K562 (cell line): ENCODE results near the gene RBFOX2. TPM values are rescaled to one million over a fixed set of nuclear protein-coding genes. Genes with fewer than 3 reads are reported as not detected.

Experiments used
- ATAC-seq: fragments of 200-7000 bp; cut with Tn5 transposase; 3 replicates; pipeline ENCODE4 v1.9.1; 2020; ENCODE audit warnings: moderate library complexity
- BruUV-seq: library from RNA; stranded (reverse); fragments of 400-500 nt; replicated peaks from 2 replicates; lab custom pipeline; 2021; lab: Mats Ljungman, UMichigan
- CTCF ChIA-PET: fragments of 300-600 bp; formaldehyde crosslinking; extraction: SDS; loops from one replicate; lab custom pipeline; 2021; ENCODE audit warnings: low intra/inter-chr PET ratio; lab: Yijun Ruan, JAX
- POLR2A ChIA-PET: fragments of 300-600, 350-650 bp; sonication (Branson Sonifier 250); formaldehyde crosslinking; extraction: SDS; loops from one replicate; lab custom pipeline; 2021; ENCODE audit warnings: antibody characterized with exemption, inconsistent platforms; lab: Yijun Ruan, JAX
- DNase-seq, 4 experiments: peaks; one replicate each; pipeline versions ENCODE4 v3.0.0 to v3.0.0-alpha.2; 2011 to 2018; ENCODE audit warnings: low spot score in 3 of 4, mixed read lengths in 3 of 4; ENCODE audit errors: extremely low read depth in 1 of 4
- FAIRE-seq: peaks from 2 replicates; lab custom pipeline; 2011; peaks lifted over from hg19 to GRCh38; lab: Jason Lieb, UNC
- H2AFZ ChIP-seq: 2 replicates; pipeline ENCODE4 v1.6.0; 2011; ENCODE audit warnings: low read depth, low read length, control low read depth, inconsistent platforms
- H3K27ac ChIP-seq: fragments of 200-600 bp; 3 replicates; pipeline ENCODE4 v1.8.0; 2011; ENCODE audit warnings: low read depth, mild to moderate bottlenecking, control low read depth, inconsistent platforms, low read length, moderate library complexity, mixed read lengths; ENCODE audit errors: extremely low read depth
- H3K27me3 ChIP-seq, 2 experiments: fragments of 300-600 bp in 1 of 2; 2 replicates in 1 of 2; 3 replicates in 1 of 2; pipeline versions ENCODE4 v1.6.0 to v1.8.0; 2011; ENCODE audit warnings: inconsistent platforms in 2 of 2, low read length in 2 of 2, mild to moderate bottlenecking in 1 of 2, mixed read lengths in 1 of 2, moderate library complexity in 1 of 2; ENCODE audit not compliant: control insufficient read depth in 2 of 2, insufficient read depth in 2 of 2
- H3K36me3 ChIP-seq: fragments of 300-600 bp; 3 replicates; pipeline ENCODE4 v1.8.0; 2011; ENCODE audit warnings: mild to moderate bottlenecking, low read length, inconsistent platforms; ENCODE audit not compliant: control insufficient read depth, insufficient read depth
- H3K4me1 ChIP-seq, 2 experiments: fragments of 200-600 bp in 1 of 2; replicated peaks in 1 of 2; 2 replicates in 1 of 2; 3 replicates in 1 of 2; pipeline versions ENCODE4 v1.5.1 to v1.8.0; 2011; ENCODE audit warnings: inconsistent platforms in 2 of 2, low read length in 2 of 2, mild to moderate bottlenecking in 1 of 2, mixed read lengths in 1 of 2, moderate library complexity in 1 of 2; ENCODE audit not compliant: control insufficient read depth in 2 of 2, insufficient read depth in 2 of 2
- H3K4me2 ChIP-seq: 2 replicates; pipeline ENCODE4 v1.6.1; 2011; ENCODE audit warnings: low read length, control low read depth, inconsistent platforms, mixed read lengths; ENCODE audit not compliant: insufficient read depth
- H3K4me3 ChIP-seq: fragments of 200-600 bp; sonication (generic), shearing (Covaris generic); 2 replicates; pipeline ENCODE4 v1.5.1; 2016; ENCODE audit warnings: control low read depth, inconsistent platforms
- H3K79me2 ChIP-seq: fragments of 200-600 bp; 3 replicates; pipeline ENCODE4 v1.8.0; 2011; ENCODE audit warnings: low read length, inconsistent platforms; ENCODE audit not compliant: control insufficient read depth, insufficient read depth
- H3K9ac ChIP-seq, 2 experiments: 2 replicates each; pipeline versions ENCODE4 v1.6.0 to v1.6.1; 2011; ENCODE audit warnings: low read depth in 2 of 2, low read length in 2 of 2, control low read depth in 1 of 2, inconsistent platforms in 1 of 2, mild to moderate bottlenecking in 1 of 2, mixed read lengths in 1 of 2; ENCODE audit not compliant: insufficient read depth in 1 of 2
- H3K9me1 ChIP-seq: one replicate; pipeline ENCODE4 v1.6.0; 2011; ENCODE audit warnings: inconsistent platforms, mild to moderate bottlenecking, low read length, moderate library complexity; ENCODE audit not compliant: control insufficient read depth, insufficient read depth
- H3K9me3 ChIP-seq: replicated peaks from 2 replicates; pipeline ENCODE4 v1.5.1; 2011; ENCODE audit warnings: low read depth, low read length, inconsistent platforms; ENCODE audit not compliant: control insufficient read depth, insufficient read depth
- H4K20me1 ChIP-seq: replicated peaks from 2 replicates; pipeline ENCODE4 v1.6.1; 2011; ENCODE audit warnings: low read length, inconsistent platforms, mixed read lengths; ENCODE audit not compliant: control insufficient read depth, insufficient read depth
- HIVEP1 ChIP-seq: fragments of 250-450 bp; sonication (Bioruptor Pico); IDR thresholded peaks from 2 replicates; pipeline ENCODE4 v1.4.0; 2020; ENCODE audit warnings: mild to moderate bottlenecking
- POLR2H ChIP-seq: IDR thresholded peaks from 2 replicates; pipeline ENCODE4 v1.6.1; 2016; ENCODE audit warnings: missing genetic modification characterization, low read depth, mild to moderate bottlenecking, control low read depth, missing compliant biosample characterization, moderate library complexity
- WGBS: fragments of 100-300 bp; shearing (Covaris generic); methylation state at CpG from one replicate; pipeline ENCODE4 v1.1.6; 2016; ENCODE audit warnings: low coverage, mixed read lengths; ENCODE audit not compliant: insufficient coverage; ENCODE audit errors: missing lambda C conversion rate; 5-methylcytosine and 5-hydroxymethylcytosine counted together
- in situ Hi-C: fragments of 300-500 bp; cut with MboI; formaldehyde crosslinking; loops from 4 replicates; pipeline ENCODE4 v1.15.0; 2018; ENCODE audit warnings: inconsistent platforms, mixed read lengths
- intact Hi-C: fragments of 100-400 bp; cut with micrococcal nuclease; formaldehyde crosslinking; loops from 2 replicates; pipeline ENCODE4 v1.14.2; 2022
- polyA plus RNA-seq, 8 experiments: library from polyadenylated mRNA; depleted of rRNA in 4 of 8; stranded (reverse) in 5 of 8; unstranded in 3 of 8; fragments of >200 nt; fragmentation: Nextera tagmentation in 2 of 8; fragmentation: Illumina TruSeq in 1 of 8; extraction: Ambion mirVana in 2 of 8; extraction: Trizol in 1 of 8; gene quantifications; 2 replicates each; pipeline versions ENCODE4 v1.2.1 to v1.2.3, GENCODE V29; 2011 to 2014; ENCODE audit warnings: inconsistent platforms in 1 of 8, missing spikeins in 1 of 8
- total RNA-seq, 7 experiments: library from RNA; depleted of rRNA in 6 of 7; stranded (reverse); fragments of >200 nt in 6 of 7; fragmentation: Illumina TruSeq in 2 of 7; extraction: Trizol in 2 of 7; gene quantifications; 2 replicates each; pipeline versions ENCODE4 v1.2.1 to v1.2.3, GENCODE V29; 2011 to 2021; ENCODE audit warnings: low replicate concordance in 1 of 7
- TF ChIP-seq, protein P1 (sequence below), 2 experiments: fragments of 150-350 bp in 1 of 2; IDR thresholded peaks; 2 replicates each; pipeline ENCODE4 v1.6.1; 2012 to 2016; ENCODE audit warnings: low read depth in 2 of 2, low read length in 2 of 2, mild to moderate bottlenecking in 1 of 2, moderate library complexity in 1 of 2
- TF ChIP-seq, protein P2 (sequence below): fragments of 450-650 bp; IDR thresholded peaks from 2 replicates; pipeline ENCODE4 v1.7.1; 2018; ENCODE audit warnings: mild to moderate bottlenecking, low read depth; ENCODE audit not compliant: partially characterized antibody

RBFOX2 gene
- total and polyA plus RNA-seq, 9 of the 15 experiments (the other 6 are each of a cell fraction or from before 2014, with no cell fraction given), result 5.8 to 24.8 (median 14.2) TPM

- FAIRE-seq (no peak), ATAC-seq (no peak), DNase-seq (no peak)
- H3K27ac ChIP-seq, result no peak overlapping the region
- no peaks in the 10 kb centered on the region; a peak in 2 of 5 replicates for H3K4me1 ChIP-seq
- no peak for TF ChIP-seq POLR2H (tag)
- no peak for TF ChIP-seq HIVEP1 (CRISPR knock-in tag)
- TF ChIP-seq, protein P1, sequence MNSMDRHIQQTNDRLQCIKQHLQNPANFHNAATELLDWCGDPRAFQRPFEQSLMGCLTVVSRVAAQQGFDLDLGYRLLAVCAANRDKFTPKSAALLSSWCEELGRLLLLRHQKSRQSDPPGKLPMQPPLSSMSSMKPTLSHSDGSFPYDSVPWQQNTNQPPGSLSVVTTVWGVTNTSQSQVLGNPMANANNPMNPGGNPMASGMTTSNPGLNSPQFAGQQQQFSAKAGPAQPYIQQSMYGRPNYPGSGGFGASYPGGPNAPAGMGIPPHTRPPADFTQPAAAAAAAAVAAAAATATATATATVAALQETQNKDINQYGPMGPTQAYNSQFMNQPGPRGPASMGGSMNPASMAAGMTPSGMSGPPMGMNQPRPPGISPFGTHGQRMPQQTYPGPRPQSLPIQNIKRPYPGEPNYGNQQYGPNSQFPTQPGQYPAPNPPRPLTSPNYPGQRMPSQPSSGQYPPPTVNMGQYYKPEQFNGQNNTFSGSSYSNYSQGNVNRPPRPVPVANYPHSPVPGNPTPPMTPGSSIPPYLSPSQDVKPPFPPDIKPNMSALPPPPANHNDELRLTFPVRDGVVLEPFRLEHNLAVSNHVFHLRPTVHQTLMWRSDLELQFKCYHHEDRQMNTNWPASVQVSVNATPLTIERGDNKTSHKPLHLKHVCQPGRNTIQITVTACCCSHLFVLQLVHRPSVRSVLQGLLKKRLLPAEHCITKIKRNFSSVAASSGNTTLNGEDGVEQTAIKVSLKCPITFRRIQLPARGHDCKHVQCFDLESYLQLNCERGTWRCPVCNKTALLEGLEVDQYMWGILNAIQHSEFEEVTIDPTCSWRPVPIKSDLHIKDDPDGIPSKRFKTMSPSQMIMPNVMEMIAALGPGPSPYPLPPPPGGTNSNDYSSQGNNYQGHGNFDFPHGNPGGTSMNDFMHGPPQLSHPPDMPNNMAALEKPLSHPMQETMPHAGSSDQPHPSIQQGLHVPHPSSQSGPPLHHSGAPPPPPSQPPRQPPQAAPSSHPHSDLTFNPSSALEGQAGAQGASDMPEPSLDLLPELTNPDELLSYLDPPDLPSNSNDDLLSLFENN (IDR thresholded peaks at IDR 0.05; ENCODE audit: low read depth in 2 of 2, low read length in 2 of 2), result no peak
- TF ChIP-seq, protein P2, sequence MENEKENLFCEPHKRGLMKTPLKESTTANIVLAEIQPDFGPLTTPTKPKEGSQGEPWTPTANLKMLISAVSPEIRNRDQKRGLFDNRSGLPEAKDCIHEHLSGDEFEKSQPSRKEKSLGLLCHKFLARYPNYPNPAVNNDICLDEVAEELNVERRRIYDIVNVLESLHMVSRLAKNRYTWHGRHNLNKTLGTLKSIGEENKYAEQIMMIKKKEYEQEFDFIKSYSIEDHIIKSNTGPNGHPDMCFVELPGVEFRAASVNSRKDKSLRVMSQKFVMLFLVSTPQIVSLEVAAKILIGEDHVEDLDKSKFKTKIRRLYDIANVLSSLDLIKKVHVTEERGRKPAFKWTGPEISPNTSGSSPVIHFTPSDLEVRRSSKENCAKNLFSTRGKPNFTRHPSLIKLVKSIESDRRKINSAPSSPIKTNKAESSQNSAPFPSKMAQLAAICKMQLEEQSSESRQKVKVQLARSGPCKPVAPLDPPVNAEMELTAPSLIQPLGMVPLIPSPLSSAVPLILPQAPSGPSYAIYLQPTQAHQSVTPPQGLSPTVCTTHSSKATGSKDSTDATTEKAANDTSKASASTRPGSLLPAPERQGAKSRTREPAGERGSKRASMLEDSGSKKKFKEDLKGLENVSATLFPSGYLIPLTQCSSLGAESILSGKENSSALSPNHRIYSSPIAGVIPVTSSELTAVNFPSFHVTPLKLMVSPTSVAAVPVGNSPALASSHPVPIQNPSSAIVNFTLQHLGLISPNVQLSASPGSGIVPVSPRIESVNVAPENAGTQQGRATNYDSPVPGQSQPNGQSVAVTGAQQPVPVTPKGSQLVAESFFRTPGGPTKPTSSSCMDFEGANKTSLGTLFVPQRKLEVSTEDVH, result no peak
- no peak overlapping the region for H2AFZ ChIP-seq
- no peak overlapping the region for H3K4me3 ChIP-seq
- H3K9me1 ChIP-seq, result no peaks in the 10 kb centered on the region
- H4K20me1 ChIP-seq, result no peaks in the 10 kb centered on the region
- 22% methylated on average over 4 of the region's 4 CpGs for WGBS
- H3K4me2 ChIP-seq, result no peak overlapping the region
- no TSS peak for BruUV-seq
- in situ Hi-C loops, result no loop called here
- H3K79me2 ChIP-seq, result no peaks in the 10 kb centered on the region
- no peaks in the 10 kb centered on the region for H3K27me3 ChIP-seq
- no peaks in the 10 kb centered on the region; the same call in 1 of the 2 replicates for H3K9me3 ChIP-seq
- no peaks in the 10 kb centered on the region for H3K36me3 ChIP-seq
- ChIA-PET CTCF (no interaction called here), POLR2A (no interaction called here)
- H3K9ac ChIP-seq, result no peak overlapping the region
- intact Hi-C loops, result no loop called here
Measured at GRCh38 chr22:35711336-35711735, 317.3 kb downstream of the RBFOX2 start.
